Activated naive CD8-positive, alpha-beta T cell (primary cell): Measurements from ENCODE around the gene CLEC2A.
"Not testable (repeated sequence)": the region's sequence is repeated elsewhere in the genome, so short reads cannot be mapped to it uniquely, and the experiment has no call there.

Source experiments
- H3K27ac Mint-ChIP-seq: one replicate; pipeline ENCODE4 v1.8.0; 2021; ENCODE audit warnings: mixed read lengths
- H3K27me3 Mint-ChIP-seq: one replicate; pipeline ENCODE4 v1.8.0; 2021; ENCODE audit warnings: mixed read lengths
- H3K36me3 Mint-ChIP-seq: one replicate; pipeline ENCODE4 v1.8.0; 2021; ENCODE audit warnings: mixed read lengths
- H3K4me1 Mint-ChIP-seq: one replicate; pipeline ENCODE4 v1.8.0; 2021; ENCODE audit warnings: low read depth, mixed read lengths
- H3K4me3 Mint-ChIP-seq: one replicate; pipeline ENCODE4 v1.8.0; 2021; ENCODE audit warnings: mild to moderate bottlenecking, mixed read lengths
- H3K9me3 Mint-ChIP-seq: one replicate; pipeline ENCODE4 v1.8.0; 2021; ENCODE audit warnings: low read depth, mixed read lengths

The CLEC2A gene

GRCh38 chr12:9880532-9881078 lies 51.6 kb downstream of the CLEC2A start:
- no peaks in the 10 kb centered on the region for H3K36me3 Mint-ChIP-seq
- H3K9me3 Mint-ChIP-seq: no peaks in the 10 kb centered on the region
- H3K4me3 Mint-ChIP-seq: no peak overlapping the region
- H3K4me1 Mint-ChIP-seq: peaks cover 11% of the 10 kb centered on the region
- no peaks in the 10 kb centered on the region for H3K27me3 Mint-ChIP-seq
- no peak overlapping the region for H3K27ac Mint-ChIP-seq

GRCh38 chr12:9876120-9876519 lies 56.0 kb downstream of the CLEC2A start:
- H3K27me3 Mint-ChIP-seq, H3K27ac Mint-ChIP-seq, H3K36me3 Mint-ChIP-seq, H3K9me3 Mint-ChIP-seq, H3K4me3 Mint-ChIP-seq: not testable (repeated sequence)
- peaks cover 17% of the 10 kb centered on the region for H3K4me1 Mint-ChIP-seq

GRCh38 chr12:9872742-9873141 lies 59.4 kb downstream of the CLEC2A start:
- no peaks in the 10 kb centered on the region for H3K9me3 Mint-ChIP-seq
- H3K27me3 Mint-ChIP-seq: no peaks in the 10 kb centered on the region
- H3K36me3 Mint-ChIP-seq: peaks cover 2% of the 10 kb centered on the region
- no peak overlapping the region for H3K4me3 Mint-ChIP-seq
- H3K27ac Mint-ChIP-seq: peak overlapping the region; percentile 54
- peaks cover 25% of the 10 kb centered on the region for H3K4me1 Mint-ChIP-seq

- Mint-ChIP-seq H3K4me1 (peaks cover 25% of the 10 kb centered on the region), H3K4me3 (no peak overlapping the region), H3K36me3 (peaks cover 2% of the 10 kb centered on the region), H3K9me3 (no peaks in the 10 kb centered on the region), H3K27me3 (no peaks in the 10 kb centered on the region), H3K27ac (peak overlapping the region; percentile 61)
Measured at GRCh38 chr12:9872162-9872561, 60.0 kb downstream of the CLEC2A start.

GRCh38 chr12:9870286-9870866 lies 61.8 kb downstream of the CLEC2A start:
- H3K9me3 Mint-ChIP-seq: no peaks in the 10 kb centered on the region
- H3K27ac Mint-ChIP-seq: peak overlapping the region; percentile 99
- peak overlapping the region; percentile 86 for H3K4me3 Mint-ChIP-seq
- H3K36me3 Mint-ChIP-seq: peaks cover 2% of the 10 kb centered on the region
- no peaks in the 10 kb centered on the region for H3K27me3 Mint-ChIP-seq
- H3K4me1 Mint-ChIP-seq: peaks cover 32% of the 10 kb centered on the region

GRCh38 chr12:9869307-9870161 lies 62.6 kb downstream of the CLEC2A start, which contains the start of gene CLEC2B:
Gene CLEC2B, minus strand, starts transcription at chr12:9869354.
- Mint-ChIP-seq H3K4me1 (peaks cover 40% of the 10 kb centered on the region), H3K27ac (peak within 1 kb of the TSS; percentile 99), H3K27me3 (no peaks in the 10 kb centered on the region), H3K4me3 (peak within 1 kb of the TSS; percentile 86), H3K9me3 (no peaks in the 10 kb centered on the region), H3K36me3 (peaks cover 2% of the 10 kb centered on the region)

GRCh38 chr12:9868951-9869306 lies 63.2 kb downstream of the CLEC2A start:
- peaks cover 45% of the 10 kb centered on the region for H3K4me1 Mint-ChIP-seq
- no peaks in the 10 kb centered on the region for H3K9me3 Mint-ChIP-seq
- peak overlapping the region; percentile 99 for H3K27ac Mint-ChIP-seq
- no peaks in the 10 kb centered on the region for H3K27me3 Mint-ChIP-seq
- H3K36me3 Mint-ChIP-seq: peaks cover 2% of the 10 kb centered on the region
- peak overlapping the region; percentile 86 for H3K4me3 Mint-ChIP-seq

- Mint-ChIP-seq H3K4me3 (peak overlapping the region; percentile 86), H3K4me1 (peaks cover 51% of the 10 kb centered on the region), H3K9me3 (peaks cover under 1% of the 10 kb centered on the region), H3K36me3 (peaks cover 8% of the 10 kb centered on the region), H3K27me3 (no peaks in the 10 kb centered on the region), H3K27ac (peak overlapping the region; percentile 99)
Measured at GRCh38 chr12:9868311-9868801, 63.8 kb downstream of the CLEC2A start.

GRCh38 chr12:9867531-9867930 lies 64.6 kb downstream of the CLEC2A start:
- Mint-ChIP-seq H3K9me3 (peaks cover 4% of the 10 kb centered on the region), H3K27me3 (no peaks in the 10 kb centered on the region), H3K4me1 (peaks cover 56% of the 10 kb centered on the region), H3K27ac (peak overlapping the region; percentile 97), H3K36me3 (peaks cover 11% of the 10 kb centered on the region), H3K4me3 (peak overlapping the region; percentile 94)

- Mint-ChIP-seq H3K27me3 (no peaks in the 10 kb centered on the region), H3K27ac (peak overlapping the region; percentile 97), H3K36me3 (peaks cover 11% of the 10 kb centered on the region), H3K4me1 (peaks cover 55% of the 10 kb centered on the region), H3K9me3 (peaks cover 4% of the 10 kb centered on the region), H3K4me3 (peak overlapping the region; percentile 94)
Measured at GRCh38 chr12:9866860-9867269, 65.3 kb downstream of the CLEC2A start.

- H3K27me3 Mint-ChIP-seq: no peaks in the 10 kb centered on the region
- H3K36me3 Mint-ChIP-seq: peaks cover 14% of the 10 kb centered on the region
- peak overlapping the region; percentile 94 for H3K27ac Mint-ChIP-seq
- peaks cover 58% of the 10 kb centered on the region for H3K4me1 Mint-ChIP-seq
- peak overlapping the region; percentile 87 for H3K4me3 Mint-ChIP-seq
- peaks cover 4% of the 10 kb centered on the region for H3K9me3 Mint-ChIP-seq
Measured at GRCh38 chr12:9864913-9865675, 67.1 kb downstream of the CLEC2A start.
